ACHN (cell line): ENCODE measurements around the gene AKAP8L.

Experiments
- DNase-seq: peaks from one replicate; pipeline ENCODE4 v3.0.0-alpha.2; 2015
- in situ Hi-C: cut with HindIII; loops from 2 replicates; pipeline ENCODE4 v1.10.0; 2017; ENCODE audit warnings: low sequenced_read_pairs, low pct_ligation_motif_present, low pct_unique_long_range_greater_than_20kb

AKAP8L gene

DNA sequence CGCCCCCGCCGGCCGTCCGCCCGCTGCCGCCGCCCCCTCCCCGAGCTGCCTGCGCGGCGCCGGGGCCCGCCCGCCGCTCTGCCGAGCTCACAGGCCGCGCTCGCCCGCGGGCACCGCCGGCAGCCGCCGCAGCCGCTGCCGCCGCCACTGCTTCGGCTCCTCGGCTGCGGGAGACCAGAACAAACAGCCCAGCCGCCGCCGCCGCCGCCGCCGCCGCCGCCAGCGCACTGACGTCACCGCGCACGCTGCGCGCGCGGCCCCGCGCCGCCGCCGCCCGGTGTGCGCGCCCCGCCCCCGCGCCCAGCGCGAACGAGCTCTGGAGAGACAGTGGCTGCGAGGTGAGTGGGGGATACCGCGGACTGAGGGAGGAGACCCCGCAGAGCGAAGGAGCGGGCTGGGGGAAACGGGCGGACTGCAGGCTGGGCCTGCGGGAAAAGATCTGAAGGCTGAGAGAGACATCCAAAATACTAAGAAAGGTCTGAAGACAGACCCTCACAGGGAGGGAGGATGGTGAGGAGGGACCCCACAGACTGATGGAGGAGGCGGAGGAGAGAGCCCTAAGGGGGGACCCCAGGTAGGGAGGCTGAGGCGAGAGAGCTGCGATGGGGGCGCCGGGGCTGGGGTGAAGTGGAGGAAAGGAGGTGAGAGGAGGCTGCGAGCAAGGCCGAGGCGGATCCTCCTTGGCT is 86.3 kb downstream of the AKAP8L start, which contains the start of gene BRD4:
BRD4 (minus strand) TSS at position 229 of the 686 bp plus-strand sequence. CDS start 59,440 bp downstream, outside the sequence.
- in situ Hi-C loops, result no loop called here
- DNase-seq, result peak; percentile 62

DNA sequence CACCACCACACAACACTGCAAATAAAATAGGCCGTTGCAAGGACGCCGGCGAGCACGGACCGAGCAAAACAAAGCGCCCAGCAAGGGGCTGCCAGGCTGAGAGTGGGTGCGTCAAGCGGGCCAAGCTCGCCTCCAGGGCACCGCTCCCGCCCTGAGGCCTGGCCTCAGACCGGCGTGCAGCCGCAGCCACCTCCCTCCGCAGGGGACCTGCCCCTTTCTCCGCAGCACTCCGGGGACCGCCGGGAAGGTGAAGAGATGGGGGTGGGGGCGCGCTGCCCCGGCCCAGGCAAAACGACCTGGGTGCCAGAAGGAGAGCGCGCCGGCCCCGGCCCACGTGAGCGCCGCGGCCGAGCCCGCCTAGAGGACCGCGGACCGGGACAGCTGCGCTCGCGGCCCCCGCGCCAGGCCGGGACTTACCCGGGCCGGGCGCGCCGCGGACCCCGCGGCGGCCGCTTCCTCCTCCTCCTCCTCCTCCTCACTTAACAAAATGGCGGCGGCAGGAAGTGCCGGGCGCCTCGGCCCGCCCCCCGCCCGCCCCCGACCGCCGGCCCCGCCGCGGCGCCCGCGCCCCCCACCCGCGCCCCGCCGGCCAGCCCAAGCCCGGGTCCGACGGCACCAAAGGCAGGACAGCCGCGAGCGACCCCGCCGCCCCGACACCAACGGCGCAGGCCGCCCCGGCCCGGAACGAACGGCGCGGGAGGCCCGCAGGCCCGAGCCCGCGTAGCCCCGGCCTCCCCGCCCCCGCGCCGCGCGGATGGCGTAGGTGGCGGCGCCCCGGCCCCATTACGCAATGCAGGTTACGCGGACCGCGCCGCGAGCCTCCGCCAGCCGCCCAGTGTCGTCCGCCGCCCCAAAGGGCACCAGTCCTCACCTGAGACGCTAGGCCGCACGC is 87.1 kb downstream of the AKAP8L start:
- DNase-seq, result peak; percentile 44

DNA sequence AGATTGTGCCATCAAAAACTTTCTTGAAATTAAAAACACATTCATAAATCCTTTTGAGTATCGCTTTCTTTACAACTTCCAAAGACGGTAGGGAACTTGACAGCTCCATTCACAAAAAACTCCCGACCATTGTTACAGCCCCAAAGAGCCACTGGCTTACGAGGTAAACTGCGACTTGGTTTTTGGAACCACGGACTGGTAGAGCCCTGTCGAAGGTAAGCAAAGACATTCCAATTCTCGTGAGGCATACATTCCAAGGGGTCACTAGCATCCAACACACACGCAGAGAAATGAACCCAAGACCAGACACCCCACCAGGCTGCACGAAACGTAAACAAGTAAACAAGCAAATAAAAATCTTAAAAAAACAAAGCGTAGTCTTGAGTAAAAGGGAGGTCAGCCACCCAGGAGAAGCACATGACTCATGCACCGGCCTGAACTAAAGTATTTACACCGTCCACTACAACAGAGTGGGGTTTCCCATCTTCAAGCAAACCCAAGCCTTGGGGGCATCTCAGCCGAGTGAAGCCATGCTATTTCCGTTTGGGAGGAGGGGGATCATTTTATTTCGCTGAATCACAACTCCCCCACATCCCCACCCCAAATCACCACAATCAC is 87.9 kb downstream of the AKAP8L start:
- in situ Hi-C loops, result no loop called here
- DNase-seq, result peak; percentile 56

More for the DNA sequence above, 87.1 kb downstream of the AKAP8L start:
- in situ Hi-C loops, result no loop called here
